SK-N-SH (cell line): ENCODE measurements around the gene TRABD2A. TPM values are rescaled to one million over a fixed set of nuclear protein-coding genes. Genes with fewer than 3 reads are reported as not detected.

Source experiments
- CTCF ChIA-PET: fragments of 300-600, 350-600 bp; formaldehyde crosslinking; extraction: SDS; loops from one replicate; lab custom pipeline; 2021; lab: Yijun Ruan, JAX
- POLR2A ChIA-PET: fragments of 350-600 bp; sonication (Branson Sonifier 250); formaldehyde crosslinking; extraction: SDS; loops from one replicate; lab custom pipeline; 2020; ENCODE audit warnings: antibody characterized with exemption, inconsistent platforms; lab: Yijun Ruan, JAX
- DNase-seq: peaks from one replicate; pipeline ENCODE4 v3.0.0; 2012
- H2AFZ ChIP-seq: fragments of 200-600 bp; sonication (generic); 2 replicates; pipeline ENCODE4 v1.8.1; 2016; ENCODE audit warnings: antibody characterized with exemption, mild to moderate bottlenecking, low read depth
- H3F3A ChIP-seq: fragments of 200-600 bp; sonication (generic); replicated peaks from 2 replicates; pipeline ENCODE3; 2016; ENCODE audit warnings: antibody characterized with exemption, mild to moderate bottlenecking; ENCODE audit not compliant: insufficient read depth
- H3K27ac ChIP-seq, 2 experiments: fragments of 200-500 bp in 1 of 2; fragments of 200-600 bp in 1 of 2; sonication (Bioruptor generic) in 1 of 2; sonication (generic), shearing (Covaris generic) in 1 of 2; 2 replicates each; pipeline versions ENCODE4 v1.5.1 to v1.6.1; 2014 to 2016; ENCODE audit warnings: low read depth in 2 of 2, inconsistent platforms in 1 of 2, low read length in 1 of 2, mild to moderate bottlenecking in 1 of 2, mixed read lengths in 1 of 2
- H3K27me3 ChIP-seq: fragments of 200-600 bp; sonication (generic), shearing (Covaris generic); 2 replicates; pipeline ENCODE4 v1.6.1; 2016; ENCODE audit warnings: mixed run types; ENCODE audit not compliant: insufficient read depth
- H3K36me3 ChIP-seq, 2 experiments: fragments of 200-500 bp in 1 of 2; fragments of 200-600 bp in 1 of 2; sonication (Bioruptor generic) in 1 of 2; sonication (generic) in 1 of 2; replicated peaks in 1 of 2; 2 replicates each; pipeline versions ENCODE3 to v1.5.1; 2014 to 2016; ENCODE audit warnings: low read length in 1 of 2, mild to moderate bottlenecking in 1 of 2; ENCODE audit not compliant: insufficient read depth in 2 of 2, control insufficient read depth in 1 of 2
- H3K4me1 ChIP-seq, 2 experiments: fragments of 200-500 bp in 1 of 2; fragments of 200-600 bp in 1 of 2; sonication (Bioruptor generic) in 1 of 2; sonication (generic), shearing (Covaris generic) in 1 of 2; 2 replicates each; pipeline versions ENCODE4 v1.5.1 to v1.6.1; 2014 to 2016; ENCODE audit warnings: low read depth in 1 of 2, low read length in 1 of 2, mixed run types in 1 of 2; ENCODE audit not compliant: insufficient read depth in 2 of 2, control insufficient read depth in 1 of 2
- H3K4me2 ChIP-seq: fragments of 200-600 bp; sonication (generic), shearing (Covaris generic); 2 replicates; pipeline ENCODE4 v1.6.1; 2017; ENCODE audit warnings: mixed run types
- H3K4me3 ChIP-seq, 2 experiments: fragments of 200-500 bp in 1 of 2; fragments of 200-600 bp in 1 of 2; sonication (Bioruptor generic) in 1 of 2; sonication (generic), shearing (Covaris generic) in 1 of 2; 2 replicates each; pipeline versions ENCODE4 v1.5.1 to v1.8.1; 2014 to 2016; ENCODE audit warnings: low read depth in 2 of 2, inconsistent platforms in 1 of 2, low read length in 1 of 2, mild to moderate bottlenecking in 1 of 2, mixed read lengths in 1 of 2, moderate library complexity in 1 of 2
- H3K79me2 ChIP-seq: fragments of 200-600 bp; sonication (generic); 2 replicates; pipeline ENCODE4 v1.8.1; 2017; ENCODE audit warnings: mild to moderate bottlenecking; ENCODE audit not compliant: insufficient read depth
- H3K9ac ChIP-seq: fragments of 200-600 bp; sonication (generic); 2 replicates; pipeline ENCODE4 v1.6.1; 2017; ENCODE audit warnings: mixed run types
- H3K9me2 ChIP-seq: fragments of 200-600 bp; sonication (generic); 2 replicates; pipeline ENCODE4 v1.6.1; 2017; ENCODE audit warnings: mixed run types
- H3K9me3 ChIP-seq: fragments of 200-600 bp; sonication (generic); 2 replicates; pipeline ENCODE4 v1.6.1; 2017; ENCODE audit warnings: mixed run types, mild to moderate bottlenecking, moderate library complexity
- H4K20me1 ChIP-seq: fragments of 200-600 bp; sonication (generic); 2 replicates; pipeline ENCODE4 v1.6.1; 2017; ENCODE audit warnings: mild to moderate bottlenecking, mixed run types; ENCODE audit not compliant: insufficient read depth
- EP300 ChIP-seq, 2 experiments: IDR thresholded peaks; 2 replicates each; pipeline versions ENCODE4 v1.4.0 to v1.6.1; 2012; ENCODE audit warnings: borderline replicate concordance in 1 of 2, low read depth in 1 of 2, low read length in 1 of 2
- FOXM1 ChIP-seq: IDR thresholded peaks from 2 replicates; pipeline ENCODE4 v1.4.0; 2012; ENCODE audit warnings: low read depth, mild to moderate bottlenecking
- GABPA ChIP-seq: IDR thresholded peaks from 2 replicates; pipeline ENCODE4 v1.4.0; 2012; ENCODE audit warnings: low read depth, mild to moderate bottlenecking
- JUND ChIP-seq: IDR thresholded peaks from 2 replicates; pipeline ENCODE4 v1.4.0; 2012
- MEF2A ChIP-seq: IDR thresholded peaks from 2 replicates; pipeline ENCODE4 v1.4.0; 2012; ENCODE audit warnings: low read depth, borderline replicate concordance
- POLR2AphosphoS5 ChIP-seq: IDR thresholded peaks from 2 replicates; pipeline ENCODE4 v1.6.1; 2012; ENCODE audit warnings: low read depth, low read length
- WGBS: methylation state at CpG from one replicate; pipeline ENCODE4 v1.1.6; 2017; ENCODE audit warnings: low lambda C conversion rate; 5-methylcytosine and 5-hydroxymethylcytosine counted together
- polyA plus RNA-seq, 3 experiments: library from polyadenylated mRNA; depleted of rRNA; stranded (reverse); fragments of >200 nt; gene quantifications; 2 replicates each; pipeline ENCODE4 v1.2.3, GENCODE V29; 2012
- TF ChIP-seq, protein P1 (sequence below): IDR thresholded peaks from 2 replicates; pipeline ENCODE4 v1.4.0; 2012; ENCODE audit warnings: low read depth
- TF ChIP-seq, protein P2 (sequence below): fragments of 150-350 bp; IDR thresholded peaks from 2 replicates; pipeline ENCODE4 v1.6.1; 2017; ENCODE audit warnings: antibody characterized with exemption, low read length, low read depth, borderline replicate concordance
- TF ChIP-seq, protein P3 (sequence below): IDR thresholded peaks from 2 replicates; pipeline ENCODE4 v1.4.0; 2012; ENCODE audit warnings: low read depth, borderline replicate concordance
- TF ChIP-seq, protein P4 (sequence below): IDR thresholded peaks from 2 replicates; pipeline ENCODE4 v1.4.0; 2012; ENCODE audit warnings: low read depth, borderline replicate concordance

Gene TRABD2A
- polyA plus RNA-seq, 1 of the 3 experiments (the other 2 are of a cell fraction): 3.0 TPM

DNA sequence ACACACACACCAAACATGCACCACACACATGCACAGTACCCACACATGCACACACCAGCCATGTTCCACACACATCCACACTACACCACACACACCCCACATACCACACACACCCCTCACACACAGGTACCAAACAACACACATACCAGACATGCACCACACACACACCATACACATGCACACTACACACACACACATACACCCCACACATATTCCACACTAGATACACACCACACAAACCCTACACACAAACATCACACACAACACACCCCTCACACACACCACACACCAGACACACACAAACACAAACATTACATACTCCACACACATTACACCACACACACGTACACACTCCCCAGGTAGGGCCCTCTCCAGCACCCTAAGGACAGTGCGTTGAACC, 51.2 kb downstream of the TRABD2A start:
- no peak overlapping the region for H3K4me2 ChIP-seq
- H3K4me3 ChIP-seq: no peak overlapping the region
- H3K79me2 ChIP-seq: no peaks in the 10 kb centered on the region
- ChIA-PET CTCF (no interaction called here), POLR2A (no interaction called here)
- no peak for TF ChIP-seq POLR2AphosphoS5
- no peak for TF ChIP-seq FOXM1
- no peak for TF ChIP-seq MEF2A
- no peak for TF ChIP-seq GABPA
- TF ChIP-seq, protein P1, sequence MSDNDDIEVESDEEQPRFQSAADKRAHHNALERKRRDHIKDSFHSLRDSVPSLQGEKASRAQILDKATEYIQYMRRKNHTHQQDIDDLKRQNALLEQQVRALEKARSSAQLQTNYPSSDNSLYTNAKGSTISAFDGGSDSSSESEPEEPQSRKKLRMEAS: no peak
- TF ChIP-seq, protein P2, sequence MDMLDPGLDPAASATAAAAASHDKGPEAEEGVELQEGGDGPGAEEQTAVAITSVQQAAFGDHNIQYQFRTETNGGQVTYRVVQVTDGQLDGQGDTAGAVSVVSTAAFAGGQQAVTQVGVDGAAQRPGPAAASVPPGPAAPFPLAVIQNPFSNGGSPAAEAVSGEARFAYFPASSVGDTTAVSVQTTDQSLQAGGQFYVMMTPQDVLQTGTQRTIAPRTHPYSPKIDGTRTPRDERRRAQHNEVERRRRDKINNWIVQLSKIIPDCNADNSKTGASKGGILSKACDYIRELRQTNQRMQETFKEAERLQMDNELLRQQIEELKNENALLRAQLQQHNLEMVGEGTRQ: no peak
- no peak for TF ChIP-seq JUND
- no peaks in the 10 kb centered on the region for H3K9me3 ChIP-seq
- H3K9ac ChIP-seq: no peak overlapping the region
- H3K36me3 ChIP-seq: no peaks in the 10 kb centered on the region
- DNase-seq: no peak
- H3K4me1 ChIP-seq: no peaks in the 10 kb centered on the region
- peaks cover 11% of the 10 kb centered on the region; the same call in 1 of the 2 replicates for H3K27me3 ChIP-seq
- H3K9me2 ChIP-seq: no peaks in the 10 kb centered on the region
- H3K27ac ChIP-seq: no peak overlapping the region
- no peak overlapping the region for H2AFZ ChIP-seq
- no peaks in the 10 kb centered on the region for H3F3A ChIP-seq
- WGBS: 38% methylated on average over 2 of the region's 2 CpGs
- H4K20me1 ChIP-seq: no peaks in the 10 kb centered on the region

DNA sequence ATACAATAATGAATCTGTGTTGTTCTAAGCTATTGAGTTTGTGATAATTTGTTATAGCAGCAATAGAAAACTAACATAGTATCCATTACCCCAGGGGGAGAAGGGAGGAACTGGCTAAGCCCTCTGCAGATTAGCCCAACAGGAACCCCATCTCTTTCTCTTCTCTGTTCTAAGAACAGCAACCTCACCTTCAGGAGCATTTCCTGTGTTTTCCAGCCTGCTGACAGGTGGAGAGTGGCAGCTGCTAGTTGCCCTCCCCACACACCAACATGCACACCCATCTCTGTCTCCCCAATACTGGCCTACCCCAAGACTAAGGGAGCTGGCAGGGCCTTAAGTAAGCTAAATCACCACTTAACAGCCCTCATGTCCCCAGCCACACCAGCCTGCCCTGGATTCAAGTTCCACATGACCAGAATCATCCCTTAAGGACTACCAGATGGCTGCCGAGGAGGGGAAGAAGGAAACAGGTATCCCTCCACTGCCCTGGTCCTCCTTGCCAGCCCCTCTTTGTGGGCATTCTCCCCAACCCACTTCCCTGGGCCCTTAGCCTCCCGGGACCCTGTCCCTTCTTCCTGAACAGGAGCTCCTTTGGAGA, 52.8 kb downstream of the TRABD2A start:
- Histone ChIP-seq H3K9me3 (no peaks in the 10 kb centered on the region), H3K27me3 (peaks cover 26% of the 10 kb centered on the region; the same call in 1 of the 2 replicates), H3K4me2 (no peak overlapping the region), H3K27ac (no peak overlapping the region), H2AFZ (no peak overlapping the region), H3F3A (no peaks in the 10 kb centered on the region), H3K9me2 (no peaks in the 10 kb centered on the region), H3K79me2 (no peaks in the 10 kb centered on the region), H3K4me3 (no peak overlapping the region), H3K36me3 (no peaks in the 10 kb centered on the region), H3K9ac (no peak overlapping the region), H3K4me1 (no peaks in the 10 kb centered on the region), H4K20me1 (no peaks in the 10 kb centered on the region)
- CTCF ChIA-PET: interaction anchor here (0.7 to 1.0 kb wide), 2 partner anchors 46 to 472 kb away, joined by 3 read pairs; no protein-coding TSS in a partner anchor
- DNase-seq: no peak
- WGBS: 38% methylated on average over 1 of the region's 2 CpGs
- no peak for TF ChIP-seq EP300 (IDR thresholded peaks at IDR 0.05; ENCODE audit: borderline replicate concordance in 1 of 2, low read depth in 1 of 2, low read length in 1 of 2)
- TF ChIP-seq MEF2A: no peak
- TF ChIP-seq, protein P3, sequence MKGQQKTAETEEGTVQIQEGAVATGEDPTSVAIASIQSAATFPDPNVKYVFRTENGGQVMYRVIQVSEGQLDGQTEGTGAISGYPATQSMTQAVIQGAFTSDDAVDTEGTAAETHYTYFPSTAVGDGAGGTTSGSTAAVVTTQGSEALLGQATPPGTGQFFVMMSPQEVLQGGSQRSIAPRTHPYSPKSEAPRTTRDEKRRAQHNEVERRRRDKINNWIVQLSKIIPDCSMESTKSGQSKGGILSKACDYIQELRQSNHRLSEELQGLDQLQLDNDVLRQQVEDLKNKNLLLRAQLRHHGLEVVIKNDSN: no peak
- TF ChIP-seq, protein P4, sequence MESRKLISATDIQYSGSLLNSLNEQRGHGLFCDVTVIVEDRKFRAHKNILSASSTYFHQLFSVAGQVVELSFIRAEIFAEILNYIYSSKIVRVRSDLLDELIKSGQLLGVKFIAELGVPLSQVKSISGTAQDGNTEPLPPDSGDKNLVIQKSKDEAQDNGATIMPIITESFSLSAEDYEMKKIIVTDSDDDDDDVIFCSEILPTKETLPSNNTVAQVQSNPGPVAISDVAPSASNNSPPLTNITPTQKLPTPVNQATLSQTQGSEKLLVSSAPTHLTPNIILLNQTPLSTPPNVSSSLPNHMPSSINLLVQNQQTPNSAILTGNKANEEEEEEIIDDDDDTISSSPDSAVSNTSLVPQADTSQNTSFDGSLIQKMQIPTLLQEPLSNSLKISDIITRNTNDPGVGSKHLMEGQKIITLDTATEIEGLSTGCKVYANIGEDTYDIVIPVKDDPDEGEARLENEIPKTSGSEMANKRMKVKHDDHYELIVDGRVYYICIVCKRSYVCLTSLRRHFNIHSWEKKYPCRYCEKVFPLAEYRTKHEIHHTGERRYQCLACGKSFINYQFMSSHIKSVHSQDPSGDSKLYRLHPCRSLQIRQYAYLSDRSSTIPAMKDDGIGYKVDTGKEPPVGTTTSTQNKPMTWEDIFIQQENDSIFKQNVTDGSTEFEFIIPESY: no peak
- TF ChIP-seq, protein P2: no peak
- TF ChIP-seq, all 33 proteins: peak for 0
- POLR2A ChIA-PET: no interaction called here
